Nucleus accumbens (tissue), 56 donors: ENCODE data around the gene LRRC36.

Source experiments
- DNase-seq, 56 donors: peaks; one replicate each; lab custom pipeline; 2025; lab: John Stamatoyannopoulos, UW

Gene LRRC36

DNA sequence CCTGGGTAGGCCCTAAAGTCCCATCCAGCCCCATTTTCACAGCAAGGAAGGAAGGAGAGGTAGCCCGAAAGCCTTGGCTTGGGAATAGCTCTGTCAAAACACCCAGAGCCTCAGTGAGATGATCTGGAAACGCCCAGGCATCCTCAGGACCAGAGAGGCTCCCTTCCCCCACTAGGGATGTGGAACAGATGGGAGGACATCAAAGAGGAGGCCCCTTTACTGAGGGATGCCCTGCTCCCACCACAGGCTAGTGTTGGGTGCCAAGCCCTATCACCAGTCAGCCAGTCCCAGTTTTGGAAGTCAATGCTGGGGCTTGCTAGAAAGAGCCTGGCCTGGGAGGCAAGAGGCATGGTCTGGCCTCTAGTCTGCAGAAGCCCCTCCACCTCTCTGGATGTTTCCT is 62.0 kb downstream of the LRRC36 start:
- no peak for DNase-seq

DNA sequence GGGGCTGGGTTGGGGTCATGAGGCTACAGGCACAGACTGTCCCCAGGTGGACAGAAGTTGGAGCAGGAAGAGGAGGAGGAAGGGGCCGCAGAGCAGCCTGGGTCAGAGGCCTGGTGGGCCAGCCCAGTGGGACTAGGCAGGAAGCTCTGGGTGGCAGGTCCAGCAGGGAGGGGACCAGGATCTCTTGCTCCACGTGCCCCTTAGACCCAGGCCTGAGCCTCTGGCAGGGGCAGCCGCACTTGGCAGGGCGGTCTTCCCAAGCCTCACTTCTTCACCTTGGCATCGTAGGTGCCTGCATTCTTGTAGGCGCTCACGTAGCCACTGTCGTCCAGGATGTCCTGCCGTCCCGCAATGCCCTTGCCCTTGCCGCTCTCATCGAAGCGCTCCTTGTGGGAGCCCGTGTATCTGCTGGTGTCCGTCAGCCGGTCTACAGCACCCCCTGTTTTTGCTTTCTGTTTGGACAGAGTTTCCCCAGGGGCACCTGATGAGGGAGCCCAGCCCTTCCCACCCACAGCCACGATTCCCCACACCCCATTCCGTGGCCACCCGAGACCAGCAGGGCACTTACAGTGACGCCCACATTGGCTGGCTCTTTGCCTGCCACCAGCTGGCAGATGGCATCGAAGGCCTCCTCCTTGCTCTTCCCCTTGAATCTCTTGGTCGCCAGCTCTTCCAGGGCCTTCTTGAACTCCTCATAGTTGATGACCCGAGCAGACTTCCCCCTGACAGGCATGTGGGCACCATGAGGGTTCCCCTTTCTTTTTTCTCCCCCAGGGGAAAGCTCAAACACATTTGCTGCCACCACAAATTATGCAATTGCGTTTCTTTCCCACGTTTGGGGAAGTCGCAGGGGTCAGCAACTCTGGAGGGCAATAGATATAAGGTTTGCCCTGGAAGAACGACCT is 63.5 kb downstream of the LRRC36 start:
- DNase-seq = peak in 43 of 56 donors; percentile 17 to 76 (median 50)

DNA sequence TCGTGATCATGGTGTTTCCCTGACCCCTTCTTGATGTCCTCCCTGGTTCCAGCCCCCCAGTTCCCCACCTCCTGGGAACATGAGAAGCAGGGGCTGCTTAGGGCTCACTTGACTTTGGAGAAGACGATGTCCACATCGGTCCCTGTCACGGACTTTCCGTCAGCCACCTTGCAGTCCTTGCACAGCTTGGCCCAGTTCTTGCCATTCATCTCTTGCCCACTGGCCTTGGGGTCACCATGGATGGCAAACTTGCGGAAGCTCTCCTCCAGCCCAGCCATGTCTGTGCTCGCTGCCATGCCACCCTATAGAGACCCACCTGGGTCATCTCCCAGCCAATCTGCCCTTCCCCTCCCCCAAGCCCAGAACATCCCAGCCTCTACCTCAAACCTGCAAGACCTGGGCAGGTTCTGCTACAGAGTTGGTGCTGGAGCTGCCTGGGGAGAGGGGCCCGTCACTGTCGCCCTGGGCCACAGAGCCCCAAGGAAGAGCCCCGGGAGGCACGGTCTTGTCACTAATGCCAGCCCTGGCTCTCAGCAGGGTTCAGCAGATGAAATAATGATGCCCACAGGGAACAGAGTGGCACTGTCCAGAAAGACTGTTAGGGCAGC is 64.3 kb downstream of the LRRC36 start:
- DNase-seq = peak in 3 of 56 donors; percentile 33 to 82 (median 56)

DNA sequence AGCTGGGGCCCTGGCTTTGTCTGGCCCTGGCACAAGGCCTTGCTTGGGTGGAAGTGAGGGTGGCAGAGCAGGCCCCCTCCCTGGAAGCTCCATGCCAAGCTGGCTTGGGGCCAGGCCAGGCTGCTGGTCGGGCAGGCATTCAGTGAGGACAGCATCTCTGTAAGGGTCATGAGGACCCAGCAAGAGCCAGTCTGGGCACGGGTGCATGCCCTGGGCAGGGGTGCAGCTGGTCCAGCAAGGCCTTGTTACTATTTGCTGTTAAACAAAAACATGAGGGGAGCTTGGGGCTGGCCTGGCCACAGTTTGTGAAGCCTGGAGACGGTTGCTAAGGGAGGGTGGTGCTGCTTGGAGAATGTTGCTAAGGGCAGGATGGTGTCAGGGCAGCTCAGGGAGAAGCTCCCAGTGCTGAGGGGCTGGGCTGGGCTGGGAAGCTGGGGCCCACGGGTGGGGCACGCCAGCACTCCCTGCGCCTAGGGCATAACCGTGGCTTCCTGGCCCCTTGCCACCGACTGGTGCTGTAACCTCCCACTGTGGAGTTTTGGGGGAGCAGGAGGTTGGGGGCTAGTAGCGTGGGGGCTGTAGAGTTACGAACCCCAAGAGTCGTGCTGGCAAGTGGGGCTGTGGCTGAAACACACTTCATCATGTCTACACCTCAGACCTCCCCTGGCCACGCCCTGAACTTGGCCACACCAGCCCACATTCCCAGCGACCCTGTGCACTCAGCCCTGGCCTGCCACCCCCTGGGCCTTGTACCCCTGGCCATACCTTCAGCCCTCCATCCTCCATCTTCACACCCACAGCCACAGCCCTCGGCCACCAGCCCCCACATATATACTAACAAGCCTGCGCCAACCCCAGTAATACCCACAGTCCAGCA is 65.0 kb downstream of the LRRC36 start:
- peak; percentile 45 to 99 (median 92) for DNase-seq

DNA sequence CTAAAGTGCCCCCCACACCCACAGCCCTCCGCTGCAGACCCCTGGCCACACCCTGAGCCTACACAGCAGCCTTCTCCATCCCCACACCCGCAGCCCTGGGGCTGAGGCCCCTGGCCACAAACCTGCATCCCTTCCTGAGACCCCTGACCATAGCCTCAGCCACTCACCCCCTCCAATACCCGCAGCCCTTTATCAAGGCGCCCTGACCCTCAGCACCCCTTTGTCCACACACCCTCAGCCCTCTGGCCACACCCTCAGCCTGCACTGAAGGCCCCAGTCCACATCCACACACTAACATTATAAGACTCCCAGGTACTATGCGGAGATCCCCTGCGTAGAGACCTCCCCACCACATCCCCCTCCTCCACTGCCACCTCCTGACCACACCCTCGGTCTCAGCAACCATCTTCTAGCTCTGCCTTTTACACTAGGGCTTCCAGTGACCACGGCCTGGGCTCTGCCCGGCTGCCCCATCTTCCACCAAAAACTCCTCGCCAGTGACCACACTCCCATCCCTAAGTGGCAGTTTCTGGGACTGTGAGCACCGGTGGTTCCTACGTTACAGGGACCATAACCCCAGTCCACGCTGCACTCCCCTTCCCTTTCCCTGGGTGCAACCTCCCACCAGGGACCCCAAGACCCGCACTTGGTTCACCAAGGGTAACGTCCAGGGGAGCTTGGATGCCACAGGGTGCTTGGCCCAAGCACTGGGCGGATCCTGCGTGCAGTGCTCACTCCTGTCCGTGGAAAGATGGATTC is 65.9 kb downstream of the LRRC36 start:
- DNase-seq = peak in 2 of 56 donors; percentile 25 to 48

DNA sequence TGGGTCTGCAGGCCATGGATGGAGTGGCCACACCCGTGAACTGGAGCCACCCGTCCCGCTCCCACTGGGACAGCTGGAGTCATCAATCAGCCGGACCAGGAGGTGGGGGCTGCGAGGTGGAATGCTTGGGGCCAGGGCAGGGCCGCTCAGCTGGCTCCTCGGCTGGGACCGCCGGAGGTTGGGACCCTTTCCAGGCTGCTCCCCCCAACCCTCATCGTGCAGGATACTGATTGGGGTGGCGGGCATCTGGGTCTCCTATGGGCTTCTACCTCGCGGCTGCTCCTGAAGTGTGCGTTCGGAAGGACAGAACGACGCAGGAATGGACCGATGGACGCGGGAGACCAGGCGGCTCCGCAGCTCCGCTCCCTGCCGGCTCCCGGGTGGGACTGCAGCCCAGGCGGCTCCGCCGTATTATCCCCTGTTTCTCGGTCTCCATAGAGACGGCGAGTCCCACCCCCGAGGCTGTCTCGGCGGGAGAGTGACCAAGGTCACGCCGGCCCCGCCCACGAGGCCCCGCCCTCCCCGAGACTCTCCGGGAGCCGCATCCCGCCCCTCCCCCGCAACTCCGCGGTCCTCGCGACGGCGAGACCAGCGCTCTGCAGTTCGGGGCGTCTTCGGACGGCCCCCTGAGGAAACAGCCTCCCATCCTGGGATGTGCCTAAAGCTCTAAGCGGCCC is 66.6 kb downstream of the LRRC36 start, which contains the start of gene TPPP3:
Gene TPPP3 (minus strand): TSS at position 388 of the 677 bp plus-strand sequence. CDS start 2,387 bp downstream, outside the sequence.
- peak in 55 of 56 donors; percentile 26 to 94 (median 82) for DNase-seq

DNA sequence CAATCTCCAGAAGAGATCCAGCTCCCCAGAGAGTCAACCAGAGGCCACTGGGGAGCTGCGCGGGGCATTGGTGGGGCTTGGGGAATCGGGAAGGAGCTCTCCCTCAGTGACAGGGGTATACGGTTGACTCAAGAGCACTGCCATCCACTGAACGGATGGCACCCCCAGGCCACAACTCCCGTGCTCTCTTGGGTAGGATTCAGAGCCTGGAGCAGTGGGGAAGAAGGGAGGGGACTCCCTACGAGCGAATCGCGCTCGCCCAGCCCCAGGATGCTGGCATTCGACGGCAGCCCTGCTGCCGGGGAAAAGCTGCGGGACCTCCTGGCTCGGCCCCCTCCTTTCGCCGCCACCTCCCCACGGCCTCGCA is 67.2 kb downstream of the LRRC36 start:
- DNase-seq = no peak

DNA sequence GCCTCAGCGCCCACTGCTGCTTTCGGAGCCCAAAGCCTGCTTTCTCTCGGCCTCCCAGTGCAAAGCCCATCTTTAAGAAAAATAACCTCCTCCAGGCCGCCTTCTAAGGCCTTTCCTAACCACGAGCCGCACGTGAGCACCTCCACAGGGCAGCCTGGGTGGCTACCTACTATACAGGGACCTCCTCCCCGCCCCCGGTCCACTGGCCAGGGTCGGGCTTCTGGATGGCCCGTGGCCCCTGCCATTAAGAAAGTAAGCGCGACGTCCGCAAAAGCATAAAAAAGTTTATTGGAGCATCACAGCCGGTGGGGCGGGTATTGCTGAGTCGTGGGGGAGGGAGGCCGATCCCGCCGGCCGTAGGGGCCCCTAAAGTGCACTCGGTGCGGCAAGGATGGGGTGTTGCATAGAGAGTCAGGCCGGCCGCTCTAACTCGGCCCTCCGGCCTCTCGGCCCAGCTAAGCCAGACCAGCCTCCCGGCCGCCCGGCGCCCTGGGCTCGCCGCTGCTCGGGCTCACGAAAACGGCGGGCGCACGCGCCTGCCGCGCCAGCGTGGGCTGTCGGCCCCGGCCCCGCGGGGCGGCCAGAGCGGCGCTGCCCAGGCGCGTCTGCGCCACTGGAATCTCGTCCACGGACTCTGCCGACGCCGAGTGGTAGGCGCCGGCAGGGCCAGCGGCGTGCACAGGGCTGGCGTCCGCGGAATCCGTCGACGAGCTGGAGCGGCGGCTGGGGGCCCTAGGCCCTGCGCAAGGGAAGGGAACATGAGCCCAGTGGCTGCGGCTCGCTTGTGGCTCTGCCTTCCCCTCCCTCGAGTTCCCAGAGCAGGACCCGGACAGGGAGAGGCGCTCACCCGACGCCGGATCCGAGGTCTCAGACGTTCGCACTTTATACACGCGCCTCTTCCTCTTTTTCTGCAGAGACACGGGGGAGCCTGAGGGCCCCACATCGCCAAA is 67.8 kb downstream of the LRRC36 start:
- DNase-seq = peak in 1 of 56 donors; percentile 10

DNA sequence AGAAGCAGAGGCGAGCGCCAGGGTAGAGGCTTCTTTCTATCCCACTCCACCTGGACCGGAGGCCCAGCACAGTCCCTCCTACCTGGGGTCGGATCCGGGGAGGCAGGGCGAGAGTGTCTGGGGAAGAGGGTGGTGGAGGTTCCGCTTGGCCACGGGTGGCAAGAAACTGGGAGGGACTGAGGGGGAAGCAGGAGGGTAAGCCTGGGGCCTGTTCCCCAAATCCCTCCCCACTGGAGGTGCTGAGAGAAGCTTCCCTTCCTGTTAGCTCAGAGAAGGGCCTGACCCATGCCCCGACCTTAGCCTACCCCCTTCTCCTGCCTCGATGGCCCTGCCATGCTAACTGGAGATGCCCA is 68.5 kb downstream of the LRRC36 start:
- DNase-seq = no peak

DNA sequence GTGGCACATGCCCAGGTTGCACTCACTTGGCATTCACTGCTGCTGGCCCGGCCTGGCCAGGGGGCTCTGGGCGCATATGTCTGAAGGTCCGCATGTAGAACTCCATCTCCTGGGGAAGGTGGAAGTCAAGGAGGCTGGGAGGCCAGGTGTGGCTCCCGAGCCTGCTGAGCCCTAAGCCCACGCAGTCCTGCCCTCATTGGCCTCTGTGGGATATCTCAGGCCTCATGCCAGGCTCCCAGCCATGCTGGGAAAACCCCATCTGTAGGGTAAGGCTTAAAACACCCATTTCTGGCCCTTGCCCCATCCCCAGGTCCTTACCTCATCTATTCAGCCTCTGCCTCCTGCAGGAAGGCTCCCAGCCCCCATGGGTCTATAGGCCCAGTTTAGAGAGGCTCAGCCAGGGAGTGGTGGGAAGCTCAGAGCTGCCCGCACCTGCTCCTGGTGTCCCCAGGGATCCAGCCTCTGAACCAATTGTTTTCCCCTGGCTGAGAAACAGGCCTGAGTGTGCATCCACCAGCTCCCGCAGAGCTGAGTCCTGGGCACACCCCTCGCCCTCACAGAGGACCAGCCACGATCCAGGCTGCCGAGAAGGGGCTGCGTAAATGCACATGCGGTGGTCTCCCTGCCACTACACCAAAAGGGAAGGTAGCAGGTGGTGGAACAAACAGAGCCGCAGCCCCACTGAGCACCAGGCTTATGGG is 69.0 kb downstream of the LRRC36 start:
- DNase-seq = no peak

DNA sequence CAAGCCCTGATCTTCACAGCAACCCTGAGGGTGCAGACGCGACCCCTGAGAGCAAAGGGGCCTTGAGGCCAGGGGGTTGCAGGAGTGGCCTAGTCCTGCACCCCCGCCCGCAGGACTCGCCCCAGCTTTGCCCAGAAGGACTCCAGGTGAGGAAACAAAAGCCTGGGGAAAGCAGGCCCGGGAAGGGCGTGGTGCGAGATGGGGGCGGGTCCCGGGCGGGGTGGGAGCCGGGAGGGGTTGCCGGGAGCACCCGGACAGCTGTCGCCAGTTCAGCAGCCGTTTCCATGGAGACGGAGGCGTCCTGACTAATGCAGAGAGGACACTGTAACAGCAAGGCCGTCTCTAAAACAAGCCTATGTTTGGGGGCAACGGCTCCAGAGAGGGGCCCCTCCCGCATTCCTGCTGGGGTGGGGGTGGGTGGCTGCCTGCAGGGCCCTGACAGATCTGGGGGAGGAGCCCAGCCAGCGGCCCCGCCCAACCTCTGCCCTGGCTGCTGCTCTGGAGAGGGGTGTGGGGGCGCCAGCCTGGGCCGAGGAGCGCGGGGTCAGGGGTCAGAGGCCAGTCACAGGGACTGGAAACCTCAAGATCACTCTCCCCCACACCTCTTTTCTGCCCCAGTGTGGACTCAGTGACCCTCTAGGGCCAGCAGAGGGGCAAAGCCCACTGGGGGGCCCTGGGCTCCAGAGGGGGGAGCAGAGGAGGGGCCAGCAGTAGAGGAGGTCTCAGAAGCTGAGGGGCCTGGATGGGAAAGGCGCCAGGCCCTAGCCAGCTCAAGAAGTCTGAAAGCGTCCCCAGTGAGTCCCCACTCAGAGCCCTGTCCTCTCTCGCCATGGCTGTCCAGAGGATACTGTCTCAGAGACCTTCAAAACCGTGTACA is 69.8 kb downstream of the LRRC36 start:
- DNase-seq = peak in 24 of 56 donors; percentile 9 to 74 (median 40)

DNA sequence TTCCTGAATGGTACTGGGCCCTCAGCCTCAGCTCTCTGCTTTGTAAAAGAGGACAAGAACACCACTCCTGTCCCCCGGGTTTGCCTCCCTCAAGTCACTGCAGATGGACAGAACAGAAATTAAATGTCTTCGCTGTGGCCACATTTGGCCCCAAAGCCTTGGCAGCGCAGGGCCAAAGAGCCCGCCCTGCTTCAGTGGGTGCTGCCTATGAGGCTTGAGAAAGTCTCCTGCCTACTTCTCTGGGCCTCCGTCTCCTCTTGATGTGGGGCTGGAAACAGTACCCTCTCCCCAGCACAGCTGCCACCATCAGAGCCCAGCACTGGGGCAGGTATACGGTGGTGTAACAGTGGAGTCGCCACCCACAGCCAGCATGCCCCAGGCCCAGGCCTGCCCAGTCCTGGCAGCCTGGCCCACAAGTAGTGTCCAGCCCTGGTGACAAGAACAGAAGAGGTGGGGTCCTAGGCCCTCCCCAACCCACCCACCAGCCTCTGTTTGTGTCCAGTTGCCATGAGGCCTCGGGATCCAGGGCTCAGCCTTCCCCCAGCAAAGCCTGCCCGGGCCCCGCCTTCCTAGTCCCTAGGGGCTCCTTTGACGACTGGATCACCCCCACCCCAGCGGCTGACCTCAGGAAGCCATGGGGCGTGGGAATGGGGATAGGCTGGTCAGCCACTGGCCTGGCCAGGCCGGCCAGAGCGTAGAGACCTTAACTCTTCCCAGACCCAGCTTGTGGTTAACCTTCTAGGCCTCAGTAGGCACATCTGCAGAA is 70.6 kb downstream of the LRRC36 start:
- DNase-seq = no peak

DNA sequence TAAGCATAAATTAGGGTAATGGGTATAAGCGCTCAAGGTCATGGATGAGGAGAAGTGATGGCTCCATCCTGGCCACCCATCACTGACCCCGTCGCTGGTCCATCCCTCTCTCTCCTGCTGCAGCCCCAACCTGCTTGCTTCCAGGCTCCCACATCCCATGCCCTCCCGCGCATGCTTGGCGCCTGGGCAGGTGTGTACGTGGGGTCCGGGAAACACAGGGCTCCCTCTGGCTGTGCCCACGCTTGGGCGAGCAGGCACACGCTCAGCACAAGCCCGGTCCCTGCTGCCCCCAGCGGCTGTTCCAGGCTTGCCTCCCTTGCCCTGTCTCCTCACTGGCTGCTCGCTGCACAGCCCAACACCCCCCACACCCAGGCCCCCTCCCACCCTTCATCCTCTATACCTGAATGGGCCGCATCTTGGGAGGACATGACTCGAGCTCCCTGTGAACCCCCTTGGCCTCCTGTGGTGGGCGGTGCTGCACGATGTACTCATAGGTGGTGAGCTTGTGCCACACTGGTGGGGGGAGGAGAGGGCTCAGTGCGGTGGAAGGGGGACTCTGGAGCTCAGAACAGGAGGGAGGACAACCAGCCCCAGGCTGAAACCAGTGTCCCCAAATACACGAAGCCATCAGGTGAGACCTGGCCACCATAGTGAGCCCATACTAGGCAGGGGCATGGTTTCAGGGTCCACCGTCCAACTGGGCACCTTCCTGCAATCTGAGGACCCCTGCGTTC is 71.4 kb downstream of the LRRC36 start:
- no peak for DNase-seq

DNA sequence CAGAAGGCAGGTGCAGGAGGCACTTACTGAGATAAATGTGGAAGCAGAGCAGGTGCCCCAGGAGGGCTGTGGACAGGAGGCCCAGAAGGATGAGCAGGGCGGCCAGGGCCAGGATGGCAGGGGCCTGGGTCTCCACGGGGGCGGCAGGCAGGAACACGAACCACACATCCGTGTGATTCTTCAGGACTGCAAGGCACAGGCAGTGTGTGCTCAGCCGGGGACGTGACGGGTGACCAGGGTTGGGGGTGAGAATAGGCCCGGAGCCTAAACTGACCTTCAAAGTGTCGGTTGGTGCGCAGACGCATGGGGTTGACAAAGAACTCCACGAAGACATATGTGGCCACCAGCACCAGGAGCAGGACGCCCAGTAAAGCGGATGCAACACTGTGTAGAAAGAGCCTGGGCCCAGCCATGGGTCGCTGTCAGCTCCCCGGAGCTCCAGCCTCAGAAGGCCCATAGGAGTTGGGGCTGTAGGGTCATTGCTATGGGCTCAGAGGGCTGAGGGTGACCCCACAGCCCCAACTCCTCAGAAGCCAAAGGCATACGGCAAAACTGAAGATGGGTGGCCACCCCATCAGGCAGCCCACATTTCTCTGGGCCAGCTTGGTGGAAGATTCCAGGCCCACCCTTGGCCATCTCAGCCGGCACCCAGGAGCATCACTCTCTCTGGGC is 72.1 kb downstream of the LRRC36 start:
- no peak for DNase-seq
